H4 (cell line): ENCODE measurements around the gene ARID1A. TPM values are rescaled to one million over a fixed set of nuclear protein-coding genes. Genes with fewer than 3 reads are reported as not detected.

Experiments used
- DNase-seq: peaks from one replicate; pipeline ENCODE4 v3.0.0-alpha.2; 2015; ENCODE audit warnings: low spot score
- total RNA-seq: library from RNA; depleted of rRNA; stranded (reverse); fragments of >200 nt; shearing (Covaris generic); gene quantifications from 2 replicates; pipeline ENCODE4 v1.2.3, GENCODE V29; 2014; rRNA removed

The ARID1A gene
- total RNA-seq, 1 experiment from 2014 or later: 13.0 TPM

DNA sequence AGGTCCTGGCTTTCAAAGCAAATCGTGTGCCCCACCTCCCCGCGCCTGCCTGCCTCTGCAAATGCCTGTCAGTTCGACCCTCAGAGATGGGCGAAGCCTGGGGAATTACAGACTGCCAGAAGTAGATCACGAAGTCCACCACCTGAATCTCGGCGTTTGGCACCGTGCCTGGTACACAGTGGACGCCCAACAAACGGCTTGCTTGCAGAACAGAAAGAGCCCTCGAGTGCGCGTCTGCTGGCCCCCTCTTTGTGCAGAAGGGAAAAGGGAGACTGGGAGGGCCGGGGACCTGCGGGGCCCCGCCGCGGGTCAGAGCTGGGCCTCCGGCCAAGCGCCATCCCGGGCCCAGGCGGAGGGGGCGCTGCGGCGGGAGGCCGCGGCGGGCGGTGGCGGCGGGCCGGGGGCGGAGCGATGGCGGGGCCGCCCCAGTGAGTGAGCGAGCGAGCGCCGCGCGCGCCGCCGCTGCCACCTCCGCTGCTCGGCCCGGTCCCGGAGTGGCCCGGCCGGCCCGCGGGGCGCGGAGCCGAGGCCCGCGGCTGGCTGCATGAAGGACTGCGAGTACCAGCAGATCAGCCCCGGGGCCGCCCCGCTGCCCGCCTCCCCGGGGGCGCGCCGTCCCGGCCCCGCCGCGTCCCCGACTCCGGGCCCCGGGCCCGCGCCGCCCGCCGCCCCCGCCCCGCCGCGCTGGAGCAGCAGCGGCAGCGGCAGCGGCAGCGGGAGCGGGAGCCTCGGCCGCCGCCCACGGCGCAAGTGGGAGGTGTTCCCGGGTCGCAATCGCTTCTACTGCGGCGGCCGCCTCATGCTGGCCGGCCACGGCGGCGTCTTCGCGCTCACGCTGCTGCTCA, 130.7 kb downstream of the ARID1A start, which contains the start of gene ZDHHC18:
TSS of gene ZDHHC18 (plus strand) at position 428 of the 845 bp plus-strand sequence. CDS start at position 545, 117 bp downstream.
- DNase-seq: no peak

DNA sequence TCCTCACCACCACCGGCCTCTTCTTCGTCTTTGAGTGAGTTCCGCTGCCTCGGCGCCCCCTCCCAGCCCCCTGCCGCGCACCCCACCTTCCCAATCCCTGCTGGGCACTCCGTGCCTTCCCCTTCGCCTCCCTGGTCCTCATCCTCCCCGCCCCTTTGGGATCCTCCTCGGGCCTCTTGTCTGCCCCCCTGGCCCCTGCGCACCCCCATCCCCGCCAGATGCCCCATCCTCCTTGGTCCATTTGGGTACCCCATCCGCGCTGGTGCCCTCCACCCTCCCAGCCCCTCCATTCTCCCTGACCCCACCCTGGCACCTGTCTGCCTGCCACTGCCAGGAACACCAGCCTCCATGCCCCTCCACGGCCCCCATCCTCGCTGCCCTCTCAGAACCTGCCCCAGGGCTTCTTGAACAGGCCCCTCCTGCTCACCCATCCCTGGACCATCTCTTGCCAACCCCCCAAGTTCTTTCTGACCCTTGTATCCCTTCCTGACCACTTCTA, 131.3 kb downstream of the ARID1A start:
- DNase-seq: no peak

DNA sequence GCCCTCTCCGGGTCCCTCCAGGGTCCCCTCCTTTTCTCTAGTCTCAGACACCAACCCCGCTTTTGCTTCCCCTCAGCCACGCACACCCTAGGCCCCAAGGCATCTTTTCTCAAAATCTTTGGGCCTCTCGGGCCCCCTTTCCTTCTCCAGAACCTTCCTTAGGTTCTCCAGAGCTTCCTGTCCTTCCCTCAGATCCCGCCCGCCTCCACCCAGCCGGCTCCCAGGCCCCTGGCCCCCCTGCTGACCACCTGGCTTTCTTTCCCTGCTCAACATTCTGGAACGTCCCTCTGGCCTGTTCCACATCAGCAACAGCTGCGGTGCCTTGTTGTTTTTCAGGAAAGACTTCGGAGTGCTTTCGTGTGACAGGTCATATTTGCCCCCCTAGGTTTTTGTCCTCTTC, 131.8 kb downstream of the ARID1A start:
- no peak for DNase-seq

DNA sequence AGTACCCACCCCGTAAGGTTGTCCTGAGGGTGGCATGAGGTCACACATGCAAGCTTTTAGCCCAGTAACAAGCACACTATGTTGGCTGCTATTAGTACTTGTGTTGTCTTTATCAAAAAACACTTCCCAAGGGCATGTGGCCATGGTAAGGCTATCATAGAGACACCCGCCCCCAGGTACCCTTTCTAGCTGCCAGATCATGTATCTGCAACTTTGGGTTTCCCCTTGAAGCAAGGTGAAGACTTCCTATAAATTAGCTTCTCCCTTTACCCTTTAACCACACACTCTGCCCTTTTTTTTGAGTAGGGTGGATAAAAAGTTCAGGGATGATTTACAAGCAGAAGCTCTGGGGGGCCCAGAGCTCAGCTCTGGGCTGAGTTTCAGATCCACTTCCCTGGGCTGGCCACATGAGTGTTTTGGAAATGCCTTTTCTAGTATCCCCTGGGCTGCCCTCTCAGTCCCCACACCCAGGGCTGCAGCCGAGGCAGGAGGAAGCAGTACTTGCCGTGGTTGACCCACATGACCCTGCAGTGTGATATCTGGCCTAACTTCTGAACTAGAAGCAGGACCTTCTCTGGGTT, 132.7 kb downstream of the ARID1A start:
- no peak for DNase-seq

DNA sequence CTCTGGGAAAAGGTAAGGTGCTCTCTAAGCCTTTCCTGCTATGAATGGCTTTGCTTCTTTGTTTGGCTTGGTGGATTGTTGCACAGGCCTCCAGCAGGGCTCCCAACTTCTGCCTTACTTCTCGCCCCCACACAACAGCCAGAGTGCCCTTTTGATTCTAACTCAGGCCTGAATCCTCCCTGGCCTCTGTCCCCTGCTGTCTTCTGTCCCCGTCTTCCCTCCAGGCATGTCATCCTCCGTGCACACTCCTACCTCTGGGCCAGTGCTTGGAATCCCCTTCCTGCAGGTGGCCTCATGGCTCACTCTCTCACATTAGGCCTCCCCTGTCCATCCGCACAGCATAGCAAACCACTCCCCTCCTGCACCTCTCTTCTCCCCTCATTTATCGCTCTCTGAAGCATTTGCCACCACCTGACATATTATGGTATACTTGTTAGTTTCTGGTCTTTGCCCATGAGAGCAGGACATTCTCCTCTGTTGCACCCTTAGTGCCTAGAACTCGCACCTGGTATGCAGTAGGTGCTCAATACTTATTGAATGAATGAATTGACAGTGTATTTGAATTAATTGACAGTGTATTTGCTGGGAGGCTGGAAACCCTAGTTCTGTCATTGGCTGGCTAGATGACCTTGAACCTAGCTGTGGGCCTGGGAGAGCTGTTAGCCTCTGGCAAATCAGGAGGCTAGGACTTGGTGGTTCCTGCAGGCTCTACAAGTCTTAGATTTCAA, 133.5 kb downstream of the ARID1A start:
- DNase-seq: no peak

GRCh38 chr1:26831059-26831458, 135.2 kb downstream of the ARID1A start:
- no peak for DNase-seq

Other genes starting within 250 kb of the ARID1A start
- 955 and 1,224 TPM in 2 replicates for gene HMGN2, start 223.6 kb upstream of the ARID1A start, total RNA-seq
- 34.5 and 36.4 TPM in 2 replicates for gene RPS6KA1, start 166.3 kb upstream of the ARID1A start, total RNA-seq
- gene PIGV, start 91.9 kb downstream of the ARID1A start, total RNA-seq: 14.5 and 15.2 TPM in 2 replicates
- gene ZDHHC18, start 130.7 kb downstream of the ARID1A start, total RNA-seq: 13.8 and 15.9 TPM in 2 replicates
- 0.53 and 1.0 TPM in 2 replicates for gene SFN, start 167.1 kb downstream of the ARID1A start, total RNA-seq
- gene GPN2, start 194.3 kb downstream of the ARID1A start, total RNA-seq: 13.0 and 14.2 TPM in 2 replicates
- 5.1 and 15.9 TPM in 2 replicates for gene GPATCH3, start 204.5 kb downstream of the ARID1A start, total RNA-seq
- not detected in 2 replicates for gene NR0B2, start 218.0 kb downstream of the ARID1A start, total RNA-seq
- 44.2 and 55.1 TPM in 2 replicates for gene NUDC, start 225.7 kb downstream of the ARID1A start, total RNA-seq